Measurements from ENCODE around the gene CHADL.
"Not testable (repeated sequence)": the region's sequence is repeated elsewhere in the genome, so short reads cannot be mapped to it uniquely, and the experiment has no call there.

CHADL gene, protein sequence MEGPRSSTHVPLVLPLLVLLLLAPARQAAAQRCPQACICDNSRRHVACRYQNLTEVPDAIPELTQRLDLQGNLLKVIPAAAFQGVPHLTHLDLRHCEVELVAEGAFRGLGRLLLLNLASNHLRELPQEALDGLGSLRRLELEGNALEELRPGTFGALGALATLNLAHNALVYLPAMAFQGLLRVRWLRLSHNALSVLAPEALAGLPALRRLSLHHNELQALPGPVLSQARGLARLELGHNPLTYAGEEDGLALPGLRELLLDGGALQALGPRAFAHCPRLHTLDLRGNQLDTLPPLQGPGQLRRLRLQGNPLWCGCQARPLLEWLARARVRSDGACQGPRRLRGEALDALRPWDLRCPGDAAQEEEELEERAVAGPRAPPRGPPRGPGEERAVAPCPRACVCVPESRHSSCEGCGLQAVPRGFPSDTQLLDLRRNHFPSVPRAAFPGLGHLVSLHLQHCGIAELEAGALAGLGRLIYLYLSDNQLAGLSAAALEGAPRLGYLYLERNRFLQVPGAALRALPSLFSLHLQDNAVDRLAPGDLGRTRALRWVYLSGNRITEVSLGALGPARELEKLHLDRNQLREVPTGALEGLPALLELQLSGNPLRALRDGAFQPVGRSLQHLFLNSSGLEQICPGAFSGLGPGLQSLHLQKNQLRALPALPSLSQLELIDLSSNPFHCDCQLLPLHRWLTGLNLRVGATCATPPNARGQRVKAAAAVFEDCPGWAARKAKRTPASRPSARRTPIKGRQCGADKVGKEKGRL

DNA sequence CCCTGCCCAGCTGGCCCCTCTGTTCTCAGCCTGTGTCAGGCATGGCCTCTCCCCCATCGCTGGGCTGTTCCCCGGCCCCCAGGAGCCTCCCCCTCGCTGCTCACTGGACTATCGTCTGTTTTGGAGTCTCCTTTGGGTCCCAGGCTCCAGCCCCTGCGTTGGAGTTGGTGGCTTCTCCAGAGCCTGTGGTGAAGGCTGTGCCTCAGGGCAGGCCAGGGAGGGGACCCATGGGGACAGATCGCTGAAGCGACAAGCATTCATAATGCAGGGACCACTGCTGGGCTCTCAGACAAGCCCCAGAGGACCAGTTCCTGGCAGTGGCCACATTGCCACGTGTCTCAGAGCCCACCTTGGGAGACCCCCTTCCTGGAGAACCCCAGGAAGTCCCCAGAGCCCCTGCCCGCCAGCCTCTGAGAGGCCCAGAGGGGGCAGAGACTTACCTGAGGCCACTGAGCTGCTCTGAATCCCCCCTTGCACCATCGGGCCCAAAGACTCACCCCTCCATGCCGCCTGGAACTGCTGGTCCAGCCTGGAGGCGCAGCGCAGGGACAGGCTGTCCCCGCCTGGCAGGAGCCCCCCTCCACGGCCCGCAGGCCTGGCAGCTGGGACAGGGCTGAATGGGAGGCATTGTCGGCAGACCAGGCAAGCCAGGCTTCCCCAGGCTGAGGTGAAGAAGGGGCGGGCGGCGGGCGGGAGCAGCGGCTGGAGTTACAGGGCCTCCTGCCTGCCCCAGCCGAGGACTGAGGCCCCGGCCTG lies at the start of gene CHADL:
TSS of gene CHADL (minus strand) at position 555 of the 756 bp plus-strand sequence. CDS start at position 505, 50 bp downstream.
- no peak within 1 kb of the TSS for H3K4me3 ChIP-seq (ENCODE audit: low read depth, low read length)

DNA sequence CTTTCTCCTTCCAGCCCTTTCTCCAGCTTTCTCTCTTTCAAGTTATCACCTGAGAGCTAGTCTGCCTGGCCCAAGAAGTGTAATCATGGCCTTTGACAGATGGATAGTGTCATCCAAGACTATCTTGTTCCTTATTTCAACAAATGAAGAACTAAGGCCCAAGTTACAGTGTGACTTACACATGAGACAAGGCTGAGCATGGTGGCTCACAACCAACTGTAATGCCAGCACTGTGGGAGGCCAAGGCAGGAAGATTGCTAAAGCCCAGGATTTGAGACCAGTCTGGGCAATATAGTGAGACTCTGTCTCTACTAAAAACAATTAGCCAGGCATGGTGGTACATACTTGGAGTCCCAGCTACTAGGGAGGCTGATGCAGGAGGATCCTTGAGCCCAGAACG lies 48.9 kb upstream of the CHADL start:
- H3K4me3 ChIP-seq (ENCODE audit: low read depth, low read length) = no peak overlapping the region

DNA sequence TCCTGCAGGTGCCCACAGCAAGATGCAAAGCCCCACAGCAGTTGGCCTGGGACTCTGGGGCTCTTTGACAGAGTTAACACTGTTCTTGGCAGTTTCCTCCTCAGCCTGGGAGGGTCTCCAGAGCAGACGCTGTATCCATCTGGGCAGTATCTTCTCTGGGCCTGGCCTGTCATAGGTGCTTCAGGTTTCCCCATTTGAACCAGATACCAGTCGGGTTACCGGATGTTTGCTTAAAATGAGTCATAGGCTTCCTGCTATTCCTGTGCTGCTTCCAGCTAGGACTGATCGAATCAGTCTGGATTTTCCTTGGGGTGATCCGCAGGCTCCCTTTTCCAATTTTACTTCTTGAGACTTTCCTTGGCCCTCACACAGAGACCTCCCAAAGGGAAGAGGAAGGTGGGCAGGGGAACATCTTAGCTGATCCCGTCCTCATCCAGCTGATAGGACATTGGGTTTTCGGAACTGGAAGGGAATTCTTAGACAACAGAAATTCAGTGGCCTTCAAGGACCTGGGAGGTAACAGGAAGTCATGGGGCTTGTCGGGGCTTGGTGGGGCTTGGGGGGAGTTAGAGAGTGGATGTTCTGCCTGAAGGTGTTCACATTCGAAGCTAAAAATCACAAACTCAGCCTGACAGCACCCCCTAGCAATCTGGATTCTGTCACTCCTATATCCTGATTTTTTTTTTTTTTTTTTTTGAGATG lies 47.7 kb upstream of the CHADL start:
- no peak overlapping the region for H3K4me3 ChIP-seq (ENCODE audit: low read depth, low read length)

DNA sequence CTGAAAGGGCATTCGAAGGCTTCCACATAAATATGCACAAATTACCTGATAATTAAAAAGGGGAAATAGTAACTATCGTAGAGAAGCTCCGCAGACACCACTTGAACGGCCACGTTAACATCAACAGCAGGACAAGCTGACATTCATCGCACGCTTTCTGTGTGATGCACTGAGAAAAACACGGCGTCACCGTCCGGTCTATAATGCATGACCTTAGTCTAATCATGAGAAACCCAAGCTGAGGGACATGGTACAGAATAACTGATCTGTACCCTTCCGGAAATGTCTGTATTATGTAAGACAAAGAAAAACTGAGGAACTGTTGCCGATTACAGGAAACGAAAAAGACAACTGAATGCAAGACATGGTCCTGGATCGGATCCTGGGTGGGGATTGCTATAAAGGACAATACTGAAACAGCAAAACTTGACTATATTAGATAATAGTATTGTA lies 45.9 kb upstream of the CHADL start:
- peak overlapping the region; percentile 45 for H3K4me3 ChIP-seq (ENCODE audit: low read depth, low read length)

DNA sequence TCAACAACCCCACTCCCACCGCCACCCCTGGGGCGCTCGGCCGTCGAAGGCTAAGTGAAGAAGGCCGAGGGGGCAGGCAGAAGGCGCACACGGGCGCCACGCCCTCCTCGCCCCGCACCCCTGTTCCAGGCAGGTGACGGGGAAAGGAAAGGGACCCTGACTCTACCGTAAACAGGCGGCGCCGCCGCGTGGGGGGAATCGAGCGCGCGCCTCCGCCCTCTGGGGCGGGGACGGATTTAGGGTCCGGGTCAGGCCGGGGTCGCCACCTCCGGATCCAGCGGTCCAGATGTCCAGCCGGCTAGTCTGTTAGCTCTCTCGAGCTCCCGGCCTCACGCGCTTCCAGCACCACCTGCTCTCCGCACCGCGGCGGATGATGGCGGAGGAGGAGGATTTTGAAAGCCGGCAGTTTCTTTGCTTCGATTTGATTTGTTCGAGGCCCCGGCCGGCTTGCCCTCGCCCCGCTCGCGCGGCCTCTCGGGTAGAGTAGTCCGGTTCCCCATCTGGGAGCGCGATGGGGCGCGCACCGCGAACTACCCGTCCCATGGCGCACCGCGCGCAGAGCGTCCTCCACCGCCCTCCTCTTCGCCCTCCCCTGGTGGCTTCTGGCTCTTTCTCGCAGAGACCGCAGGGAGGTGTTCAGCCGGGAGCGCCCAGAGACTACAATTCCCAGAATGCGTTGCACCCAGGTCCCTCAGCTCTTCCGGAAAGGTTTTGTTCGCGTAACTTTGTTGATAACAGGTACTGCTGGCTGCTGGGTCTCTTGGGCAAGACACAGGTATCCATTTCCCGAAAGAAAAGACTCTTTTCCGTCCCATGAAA lies 45.3 kb upstream of the CHADL start, which contains the start of gene RANGAP1:
TSS of gene RANGAP1 (minus strand) at position 368 of the 819 bp plus-strand sequence. CDS start 5,143 bp downstream, outside the sequence.
- peak within 1 kb of the TSS; percentile 82 for H3K4me3 ChIP-seq (ENCODE audit: low read depth, low read length)

DNA sequence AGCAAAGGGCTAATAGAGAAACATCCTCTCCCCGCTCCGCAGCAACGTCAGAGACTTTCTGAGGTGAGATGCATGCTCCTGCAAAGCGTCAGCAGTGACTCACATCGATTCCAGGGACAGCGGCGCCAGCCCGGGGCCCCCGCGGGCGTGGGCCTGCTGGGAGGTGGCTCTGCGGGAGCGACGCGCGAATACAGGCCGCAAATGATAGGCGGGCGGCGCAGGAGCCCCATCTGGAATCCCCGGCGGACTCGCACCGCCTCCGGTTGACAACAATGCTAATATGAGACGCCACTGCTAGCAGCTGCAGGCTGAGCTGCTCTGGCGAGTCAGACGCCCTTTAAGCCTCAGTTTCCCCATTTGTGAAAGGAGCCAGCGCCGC lies 44.7 kb upstream of the CHADL start:
- H3K4me3 ChIP-seq (ENCODE audit: low read depth, low read length) = peak overlapping the region; percentile 82

DNA sequence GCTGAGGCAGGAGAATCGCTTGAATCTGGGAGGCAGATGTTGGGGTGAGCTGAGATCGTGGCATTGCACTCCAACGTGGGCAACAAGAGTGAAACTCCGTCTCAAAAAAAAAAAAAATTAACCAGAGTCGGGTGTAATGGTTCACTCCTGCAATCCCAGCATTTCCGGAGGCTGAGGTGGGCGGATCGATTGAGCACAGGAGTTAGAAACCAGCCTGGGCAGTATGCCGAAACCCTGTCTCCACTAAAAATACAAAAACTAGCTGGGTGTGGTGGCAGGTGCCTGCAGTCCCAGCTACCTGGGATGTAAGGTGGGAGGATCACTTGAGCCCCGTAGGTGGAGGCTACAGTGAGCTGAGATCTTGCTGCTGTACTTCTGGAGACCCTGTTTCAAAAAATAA lies 43.7 kb upstream of the CHADL start:
- no peak overlapping the region for H3K4me3 ChIP-seq (ENCODE audit: low read depth, low read length)

DNA sequence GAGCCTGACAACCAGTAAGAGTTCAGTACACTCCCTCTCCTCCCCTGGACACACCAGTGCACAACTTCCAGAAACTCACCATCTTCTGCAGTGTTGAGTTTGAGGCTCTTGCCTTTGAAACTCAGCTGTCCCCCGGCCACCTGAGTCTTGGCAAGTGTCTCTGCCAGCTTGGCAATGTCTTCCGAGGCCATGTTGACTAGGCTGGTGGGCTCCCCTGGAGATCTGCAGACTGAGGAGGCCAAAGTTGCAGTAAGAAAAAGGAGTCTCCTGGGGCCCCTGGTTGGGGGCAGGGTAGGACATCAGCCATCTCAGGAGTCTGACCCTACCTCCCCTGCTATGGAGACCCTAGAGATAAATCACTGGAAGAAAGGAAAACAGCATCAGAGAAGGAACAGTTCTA lies 40.1 kb upstream of the CHADL start:
- H3K4me3 ChIP-seq (ENCODE audit: low read depth, low read length) = no peak overlapping the region

DNA sequence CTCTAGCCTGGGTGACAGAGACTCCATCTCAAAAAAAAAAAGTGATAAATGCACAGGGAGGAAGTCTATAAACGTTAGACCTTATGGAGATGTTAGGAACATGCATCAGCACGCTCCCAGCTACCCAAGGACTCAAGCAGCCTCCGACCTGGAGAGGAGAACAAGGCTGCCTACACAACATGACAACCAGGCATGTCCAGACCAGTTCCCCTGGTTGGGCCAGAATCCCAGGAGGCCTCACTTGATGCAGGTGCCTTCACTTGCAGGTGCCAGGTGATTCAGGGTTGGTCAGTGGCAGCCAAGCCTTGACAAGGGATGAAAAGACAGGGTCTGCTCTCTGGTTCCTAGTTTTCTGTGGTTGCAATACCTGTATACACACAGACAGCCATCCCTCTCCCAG lies 39.3 kb upstream of the CHADL start:
- H3K4me3 ChIP-seq (ENCODE audit: low read depth, low read length) = no peak overlapping the region

DNA sequence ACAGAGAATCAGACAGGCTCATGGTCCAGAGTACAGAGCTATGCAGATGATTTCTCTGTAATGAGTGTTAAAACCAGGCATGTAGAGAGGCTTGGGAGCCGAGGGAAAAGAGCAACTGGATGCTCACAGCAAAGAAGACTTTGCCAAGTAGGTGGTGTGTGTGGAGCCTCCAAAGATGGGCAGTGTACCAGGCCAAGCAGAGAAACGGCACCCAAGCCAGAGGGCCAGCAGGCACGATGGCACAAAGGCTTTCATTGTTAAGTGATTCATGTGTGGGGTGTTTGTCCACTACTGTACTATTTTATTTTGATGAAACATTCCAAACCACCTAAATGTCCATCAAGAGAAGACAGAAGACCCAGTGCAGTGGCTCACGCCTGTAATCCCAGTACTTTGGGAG lies 34.1 kb upstream of the CHADL start:
- no peak overlapping the region for H3K4me3 ChIP-seq (ENCODE audit: low read depth, low read length)

DNA sequence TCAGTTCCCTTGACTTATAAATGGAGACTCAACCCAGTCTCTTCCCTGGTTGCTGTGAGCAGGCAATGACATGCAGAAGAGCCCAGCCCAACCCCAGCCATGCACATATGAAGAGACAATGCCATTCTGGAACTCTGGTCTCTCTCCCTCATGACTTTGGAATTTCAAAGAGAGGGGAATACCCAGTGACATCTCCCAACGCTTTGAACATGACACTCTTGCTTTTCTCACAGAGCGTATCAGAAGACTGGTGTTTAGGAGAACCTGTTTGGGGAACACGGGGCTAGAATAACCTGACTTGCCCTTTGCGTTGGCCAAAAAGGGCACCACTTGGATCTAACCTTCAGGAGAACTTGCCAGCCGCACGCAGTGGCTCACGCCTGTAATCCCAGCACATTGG lies 32.4 kb upstream of the CHADL start:
- no peak overlapping the region for H3K4me3 ChIP-seq (ENCODE audit: low read depth, low read length)

DNA sequence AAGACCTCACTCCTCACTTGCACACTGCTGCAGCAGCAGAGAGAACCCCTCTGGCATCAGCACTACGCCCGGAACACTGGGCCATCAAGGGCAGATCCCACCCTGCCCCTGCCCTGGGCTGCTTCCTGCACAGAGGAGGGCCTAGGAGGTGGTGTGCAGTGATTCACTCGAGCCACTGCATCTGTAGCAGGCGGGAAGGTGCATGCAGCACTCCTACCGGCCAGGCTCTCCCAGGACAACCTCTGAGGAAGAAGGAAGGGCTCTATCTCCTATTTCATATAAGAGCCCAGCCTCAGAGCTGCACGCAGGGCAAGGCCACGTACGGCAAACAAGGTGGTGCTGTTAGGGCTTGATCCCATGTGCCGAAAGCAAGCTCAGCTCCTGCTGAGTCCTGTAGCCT lies 31.1 kb upstream of the CHADL start:
- no peak overlapping the region for H3K4me3 ChIP-seq (ENCODE audit: low read depth, low read length)

DNA sequence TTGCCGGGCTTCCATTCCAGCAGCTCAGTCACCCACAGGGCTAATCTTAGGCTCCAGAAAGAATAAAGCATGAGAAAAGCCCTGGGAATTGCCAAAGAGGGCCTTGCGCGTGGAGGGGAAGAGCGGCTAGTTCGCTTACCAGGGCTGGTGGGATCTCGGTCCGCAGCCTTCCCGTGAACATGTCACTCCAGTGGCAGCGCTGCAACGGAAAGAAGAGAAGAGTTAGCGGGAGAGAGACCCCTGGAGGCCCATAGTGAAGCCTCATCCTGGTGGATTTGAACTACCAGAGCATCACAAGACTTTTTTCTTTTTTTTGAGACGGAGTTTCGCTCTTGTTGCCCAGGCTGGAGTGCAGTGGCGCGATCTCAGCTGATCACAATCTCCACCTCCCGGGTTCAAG lies 27.2 kb upstream of the CHADL start:
- no peak overlapping the region for H3K4me3 ChIP-seq (ENCODE audit: low read depth, low read length)

DNA sequence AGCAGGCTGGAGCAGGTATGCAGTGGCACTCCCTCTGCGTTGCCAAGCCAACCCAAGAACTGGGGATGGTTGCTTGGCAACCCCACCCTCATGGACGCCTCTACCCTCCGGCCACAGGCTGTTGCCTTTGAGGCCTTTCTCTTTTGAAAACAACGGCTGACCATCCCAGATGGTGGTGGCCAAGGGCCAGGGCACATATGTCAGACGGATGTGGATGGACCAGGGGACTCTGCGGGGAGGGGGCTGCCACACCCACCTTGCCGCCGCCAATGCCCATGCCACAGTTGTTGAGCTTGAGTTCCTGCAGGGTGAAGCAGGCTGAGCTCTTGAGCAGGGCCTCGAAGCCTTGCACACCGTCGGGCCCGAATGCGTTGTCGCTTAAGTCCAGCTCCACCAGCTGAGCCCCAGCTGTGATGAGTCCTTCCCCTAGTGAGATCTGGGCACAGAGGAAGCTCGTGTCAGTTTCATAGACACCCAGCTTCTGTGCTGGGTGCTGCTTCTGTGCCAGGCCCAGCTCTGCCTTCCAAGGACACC lies 23.7 kb upstream of the CHADL start:
- no peak overlapping the region for H3K4me3 ChIP-seq (ENCODE audit: low read depth, low read length)

DNA sequence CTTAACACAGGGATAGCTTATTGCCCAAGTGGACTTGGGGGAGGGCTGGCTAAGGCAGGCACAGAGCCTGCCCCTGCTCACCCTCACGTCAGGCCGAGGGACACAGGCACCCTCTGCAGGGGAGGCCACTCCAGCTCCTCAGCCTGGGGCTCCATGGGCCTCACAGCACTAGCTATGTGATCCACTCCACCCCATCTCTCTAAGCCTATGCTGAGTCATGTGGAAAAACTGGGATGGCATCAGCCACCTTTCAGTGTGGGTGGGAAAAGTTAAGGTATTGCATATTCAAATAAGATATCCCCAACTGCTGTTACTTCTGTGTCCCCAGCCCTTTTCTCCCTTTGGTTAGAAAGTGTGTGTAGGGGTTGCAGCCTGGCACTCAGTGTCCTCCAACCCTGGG lies 23.0 kb upstream of the CHADL start:
- no peak overlapping the region for H3K4me3 ChIP-seq (ENCODE audit: low read depth, low read length)

DNA sequence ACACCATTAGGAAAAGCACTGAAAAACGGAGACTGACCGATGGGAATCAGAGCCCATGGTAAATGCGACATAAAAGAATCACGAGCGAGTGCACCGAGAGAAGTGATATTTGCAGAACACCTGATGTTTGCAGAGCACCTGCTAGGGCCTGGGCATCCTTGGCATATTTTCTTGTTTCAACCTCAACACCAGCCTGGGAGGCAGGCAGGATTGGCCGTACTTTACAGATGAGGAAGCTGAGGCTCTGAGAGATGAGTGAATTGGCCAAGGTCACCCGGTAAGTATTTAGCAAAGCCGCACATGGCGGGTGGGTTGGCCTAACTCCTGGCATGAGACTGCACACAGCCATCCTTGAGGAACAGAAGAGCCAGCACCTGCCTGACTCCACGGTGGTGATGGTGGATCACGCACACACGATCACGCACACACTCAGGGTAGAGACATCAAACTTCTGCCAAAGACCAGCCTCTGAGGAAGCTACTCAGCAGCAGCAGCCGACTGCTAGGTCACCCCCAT lies 21.6 kb upstream of the CHADL start:
- no peak overlapping the region for H3K4me3 ChIP-seq (ENCODE audit: low read depth, low read length)

DNA sequence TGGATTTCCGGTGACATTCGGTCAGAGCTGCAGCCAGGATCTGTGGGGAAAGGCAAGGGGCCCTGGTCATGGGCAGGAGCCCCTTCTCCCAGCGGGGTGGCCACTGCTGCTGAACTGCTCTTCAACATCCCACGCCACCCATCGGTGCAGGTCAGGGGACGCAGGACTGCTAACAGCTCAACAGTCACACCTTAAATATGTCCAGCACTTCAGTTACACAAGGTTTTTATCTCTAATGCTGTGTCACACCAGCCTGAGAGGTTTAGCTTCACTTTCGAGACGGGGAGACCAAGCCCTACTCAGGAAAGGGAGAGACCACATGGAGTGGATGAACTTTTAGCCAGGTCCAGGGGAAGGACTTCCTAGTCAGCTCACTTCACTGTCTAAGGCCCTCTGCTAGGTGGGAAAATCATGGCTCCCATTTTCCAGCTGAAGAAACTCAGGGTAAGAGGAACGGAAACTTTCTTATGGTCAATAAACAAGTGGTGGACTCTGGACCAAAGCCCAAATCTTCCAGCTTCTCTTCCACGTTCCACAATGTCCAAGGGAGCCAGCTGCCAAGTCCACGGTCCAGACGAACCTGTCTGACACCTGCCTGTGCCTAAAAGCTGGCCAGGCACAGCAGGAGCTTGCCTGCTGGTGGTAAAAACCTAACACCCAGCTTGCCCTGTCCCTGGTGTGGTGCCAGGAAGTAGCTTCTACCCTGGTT lies 21.0 kb upstream of the CHADL start:
- H3K4me3 ChIP-seq (ENCODE audit: low read depth, low read length) = no peak overlapping the region

DNA sequence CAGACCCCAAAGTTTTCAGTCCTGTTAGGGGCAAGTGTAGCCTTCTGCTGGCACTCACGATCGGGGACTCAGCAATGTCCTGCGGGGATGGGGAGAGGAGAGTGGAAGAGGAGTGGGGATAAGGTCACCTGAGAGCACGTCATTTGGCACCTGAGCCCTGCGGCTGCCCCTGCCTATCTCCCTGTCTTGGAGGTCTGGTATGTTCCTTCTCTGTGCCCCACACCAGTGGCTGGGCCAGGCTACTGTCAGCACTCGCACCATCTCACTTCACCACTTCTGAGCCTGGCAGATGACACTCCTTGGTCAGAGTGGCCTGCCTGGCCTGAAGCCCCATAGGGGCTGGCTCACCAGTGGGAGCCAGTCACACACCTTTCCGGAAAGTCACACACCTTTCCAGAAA lies 20.1 kb upstream of the CHADL start:
- no peak overlapping the region for H3K4me3 ChIP-seq (ENCODE audit: low read depth, low read length)

DNA sequence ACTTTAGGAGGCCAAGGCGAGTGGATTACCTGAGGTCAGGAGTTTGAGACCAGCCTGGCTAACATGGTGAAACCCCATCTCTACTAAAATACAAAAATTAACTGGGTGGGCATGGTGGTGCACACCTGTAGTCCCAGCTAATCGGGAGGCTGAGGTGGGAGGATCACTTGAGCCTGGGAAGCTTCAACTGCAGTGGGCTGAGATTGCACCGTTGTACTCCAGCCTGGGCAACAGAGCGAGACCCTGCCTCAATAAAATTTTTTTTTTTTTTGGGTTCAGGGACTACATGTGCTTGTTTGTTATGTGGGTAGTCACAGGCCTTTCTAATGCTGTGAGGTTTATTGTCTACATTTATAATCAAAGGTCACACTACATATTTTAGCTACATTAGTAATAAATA lies 19.0 kb upstream of the CHADL start:
- H3K4me3 ChIP-seq (ENCODE audit: low read depth, low read length) = not testable (repeated sequence)
